ENCODE results near the gene CENPN.

The CENPN gene

GRCh38 chr16:81006813-81007695 lies at the start of gene CENPN, which contains the start of gene CMC2:
TSS of gene CENPN (plus strand) at chr16:81007214. CDS start at chr16:81011940, 4,726 bp downstream.
TSS of gene CMC2 (minus strand) at chr16:81006885. CDS start at chr16:80997394, 9,491 bp downstream.
- peak; percentile 82 for DNase-seq (ENCODE audit: low spot score)

- no peak for DNase-seq (ENCODE audit: low spot score)
Observed at GRCh38 chr16:80958284-80958683, 48.7 kb upstream of the CENPN start.

GRCh38 chr16:80962879-80963278 lies 44.1 kb upstream of the CENPN start:
- DNase-seq (ENCODE audit: low spot score), result no peak

GRCh38 chr16:80964351-80964750 lies 42.7 kb upstream of the CENPN start:
- no peak for DNase-seq (ENCODE audit: low spot score)

- DNase-seq (ENCODE audit: low spot score), result no peak
Observed at GRCh38 chr16:80966617-80967016, 40.4 kb upstream of the CENPN start.

GRCh38 chr16:80968386-80969113 lies 38.5 kb upstream of the CENPN start:
- no peak for DNase-seq (ENCODE audit: low spot score)

GRCh38 chr16:80969114-80969484 lies 37.9 kb upstream of the CENPN start:
- DNase-seq (ENCODE audit: low spot score), result no peak

GRCh38 chr16:80971819-80972218 lies 35.2 kb upstream of the CENPN start:
- DNase-seq (ENCODE audit: low spot score), result no peak

GRCh38 chr16:80972611-80973010 lies 34.4 kb upstream of the CENPN start:
- DNase-seq (ENCODE audit: low spot score), result no peak

- no peak for DNase-seq (ENCODE audit: low spot score)
Observed at GRCh38 chr16:80973991-80974390, 33.0 kb upstream of the CENPN start.

- no peak for DNase-seq (ENCODE audit: low spot score)
Observed at GRCh38 chr16:80974649-80975376, 32.2 kb upstream of the CENPN start.

GRCh38 chr16:80976946-80977345 lies 30.1 kb upstream of the CENPN start:
- no peak for DNase-seq (ENCODE audit: low spot score)

GRCh38 chr16:80981103-80981502 lies 25.9 kb upstream of the CENPN start:
- no peak for DNase-seq (ENCODE audit: low spot score)

- no peak for DNase-seq (ENCODE audit: low spot score)
Observed at GRCh38 chr16:80982646-80983045, 24.4 kb upstream of the CENPN start.

- DNase-seq (ENCODE audit: low spot score), result no peak
Observed at GRCh38 chr16:80984124-80984892, 22.7 kb upstream of the CENPN start.

- no peak for DNase-seq (ENCODE audit: low spot score)
Observed at GRCh38 chr16:80985611-80986010, 21.4 kb upstream of the CENPN start.

GRCh38 chr16:80986557-80986956 lies 20.5 kb upstream of the CENPN start:
- no peak for DNase-seq (ENCODE audit: low spot score)

GRCh38 chr16:80988756-80989155 lies 18.3 kb upstream of the CENPN start:
- DNase-seq (ENCODE audit: low spot score), result no peak

GRCh38 chr16:80989801-80990200 lies 17.2 kb upstream of the CENPN start:
- DNase-seq (ENCODE audit: low spot score), result peak; percentile 24

GRCh38 chr16:80990577-80990976 lies 16.4 kb upstream of the CENPN start:
- DNase-seq (ENCODE audit: low spot score), result no peak

GRCh38 chr16:80990978-80991377 lies 16.0 kb upstream of the CENPN start:
- DNase-seq (ENCODE audit: low spot score), result no peak

All from COLO829 (cell line).